ENCODE measurements around the gene LRRC4B.

GRCh38 chr19:50513746-50514345 lies 54.4 kb downstream of the LRRC4B start, which contains the start of gene ASPDH:
- TF ChIP-seq RAD21 (IDR thresholded peaks at IDR 0.05 in 1 of 2, conservative IDR thresholded peaks at IDR 0.05 in 1 of 2; ENCODE audit: low read depth in 2 of 2, low read length in 2 of 2) (no peak), POLR2AphosphoS5 (IDR thresholded peaks at IDR 0.05; ENCODE audit: low read depth, low read length) (no peak), NRF1 (IDR thresholded peaks at IDR 0.05; ENCODE audit: low read depth, low read length) (no peak), BCL11A (IDR thresholded peaks at IDR 0.05; ENCODE audit: low read depth in 2 of 2, low read length in 2 of 2) (no peak), CTCF (IDR thresholded peaks at IDR 0.05; ENCODE audit: control extremely low read depth in 1 of 3, insufficient read depth in 1 of 3, low read depth in 1 of 3, low read length in 3 of 3) (no peak), BRCA1 (IDR thresholded peaks at IDR 0.05; ENCODE audit: low read depth, low read length) (no peak), JUN (IDR thresholded peaks at IDR 0.05; ENCODE audit: low read depth, low read length) (no peak), SP2 (IDR thresholded peaks at IDR 0.05; ENCODE audit: low read length) (no peak), YY1 (IDR thresholded peaks at IDR 0.05; ENCODE audit: low read depth, low read length) (no peak), CBX5 (IDR thresholded peaks at IDR 0.05; ENCODE audit: low read depth, low read length) (no peak), KDM5A (IDR thresholded peaks at IDR 0.05; ENCODE audit: low read length) (no peak), MAX (IDR thresholded peaks at IDR 0.05) (no peak), CEBPB (IDR thresholded peaks at IDR 0.05; ENCODE audit: low read depth, low read length) (no peak)
